ENCODE data around the gene CALU. TPM values are rescaled to one million over a fixed set of nuclear protein-coding genes. Genes with fewer than 3 reads are reported as not detected.

Gene CALU
- total RNA-seq, 1 donor from 2014 or later = 63.6 TPM

- peaks cover 11% of the 10 kb centered on the region for H3K9me3 Mint-ChIP-seq (ENCODE audit: unreplicated experiment)
- no peak overlapping the region for H3K4me3 Mint-ChIP-seq (ENCODE audit: unreplicated experiment)
- H3K27me3 Mint-ChIP-seq (ENCODE audit: unreplicated experiment) = peaks cover 4% of the 10 kb centered on the region
- DNase-seq = no peak
- peak overlapping the region; percentile 6 for H3K27ac Mint-ChIP-seq (ENCODE audit: unreplicated experiment)
- peaks cover 17% of the 10 kb centered on the region for H3K36me3 Mint-ChIP-seq (ENCODE audit: unreplicated experiment)
- H3K4me1 Mint-ChIP-seq (ENCODE audit: low read depth, unreplicated experiment) = peaks cover 19% of the 10 kb centered on the region
- TF ChIP-seq CTCF (IDR thresholded peaks at IDR 0.05; ENCODE audit: partially characterized antibody, unreplicated experiment) = no peak
Measured at GRCh38 chr7:128815289-128815942, 76.3 kb downstream of the CALU start.

DNA sequence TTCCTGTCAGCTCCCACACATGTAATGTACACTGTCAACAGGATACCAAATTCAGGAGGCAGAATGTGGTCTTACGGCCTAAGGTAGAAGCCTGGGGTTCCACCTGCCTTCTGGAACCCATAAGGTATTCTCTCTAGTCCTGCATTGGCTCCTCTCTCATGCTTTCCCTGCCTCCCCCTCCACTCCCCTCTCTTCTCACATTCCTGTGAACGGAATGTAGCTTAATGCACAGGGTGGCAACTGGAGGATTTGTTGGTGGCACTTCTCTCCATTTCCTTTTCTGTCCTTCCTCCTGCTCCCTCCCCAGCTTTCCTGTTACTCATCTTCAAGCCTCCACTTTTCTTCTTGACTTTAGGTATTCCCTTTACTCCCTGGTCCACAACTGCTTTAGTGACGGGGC, 79.5 kb downstream of the CALU start:
- Mint-ChIP-seq H3K4me3 (ENCODE audit: unreplicated experiment) (no peak overlapping the region), H3K4me1 (ENCODE audit: low read depth, unreplicated experiment) (peaks cover 19% of the 10 kb centered on the region), H3K27me3 (ENCODE audit: unreplicated experiment) (peaks cover 7% of the 10 kb centered on the region), H3K36me3 (ENCODE audit: unreplicated experiment) (peaks cover 17% of the 10 kb centered on the region), H3K9me3 (ENCODE audit: unreplicated experiment) (peaks cover 11% of the 10 kb centered on the region), H3K27ac (ENCODE audit: unreplicated experiment) (no peak overlapping the region)
- no peak for TF ChIP-seq CTCF (IDR thresholded peaks at IDR 0.05; ENCODE audit: partially characterized antibody, unreplicated experiment)
- DNase-seq = no peak

Other genes with a start within 250 kb of the CALU start
- 8.2 TPM for gene GARIN1A, start 67.1 kb upstream of the CALU start, total RNA-seq (ENCODE audit: unreplicated experiment)
- gene OPN1SW, start 36.4 kb downstream of the CALU start, total RNA-seq (ENCODE audit: unreplicated experiment) = not detected
- 202 TPM for gene CCDC136, start 52.6 kb downstream of the CALU start, total RNA-seq (ENCODE audit: unreplicated experiment)
- gene FLNC, start 91.0 kb downstream of the CALU start, total RNA-seq (ENCODE audit: unreplicated experiment) = 241 TPM
- 133 TPM for gene ATP6V1F, start 123.5 kb downstream of the CALU start, total RNA-seq (ENCODE audit: unreplicated experiment)
- gene KCP, start 171.3 kb downstream of the CALU start, total RNA-seq (ENCODE audit: unreplicated experiment) = 2.2 TPM
- gene IRF5, start 198.6 kb downstream of the CALU start, total RNA-seq (ENCODE audit: unreplicated experiment) = not detected